HG03354 (cell line): Measurements from ENCODE around the gene RAI2.
"Not testable (repeated sequence)": the region's sequence is repeated elsewhere in the genome, so short reads cannot be mapped to it uniquely, and the experiment has no call there.

Experiments
- ATAC-seq: cut with Tn5 transposase; IDR thresholded peaks from one replicate; pipeline ENCODE4 v1.9.1; 2021; ENCODE audit warnings: mild to moderate bottlenecking; ENCODE audit not compliant: unreplicated experiment, poor library complexity, severe bottlenecking

The RAI2 gene

GRCh38 chrX:17788956-17789562, 72.0 kb downstream of the RAI2 start:
- no peak for ATAC-seq

GRCh38 chrX:17788439-17788838, 72.7 kb downstream of the RAI2 start:
- peak; percentile 57 for ATAC-seq

- no peak for ATAC-seq
Measured at GRCh38 chrX:17787557-17787956, 73.5 kb downstream of the RAI2 start.

DNA sequence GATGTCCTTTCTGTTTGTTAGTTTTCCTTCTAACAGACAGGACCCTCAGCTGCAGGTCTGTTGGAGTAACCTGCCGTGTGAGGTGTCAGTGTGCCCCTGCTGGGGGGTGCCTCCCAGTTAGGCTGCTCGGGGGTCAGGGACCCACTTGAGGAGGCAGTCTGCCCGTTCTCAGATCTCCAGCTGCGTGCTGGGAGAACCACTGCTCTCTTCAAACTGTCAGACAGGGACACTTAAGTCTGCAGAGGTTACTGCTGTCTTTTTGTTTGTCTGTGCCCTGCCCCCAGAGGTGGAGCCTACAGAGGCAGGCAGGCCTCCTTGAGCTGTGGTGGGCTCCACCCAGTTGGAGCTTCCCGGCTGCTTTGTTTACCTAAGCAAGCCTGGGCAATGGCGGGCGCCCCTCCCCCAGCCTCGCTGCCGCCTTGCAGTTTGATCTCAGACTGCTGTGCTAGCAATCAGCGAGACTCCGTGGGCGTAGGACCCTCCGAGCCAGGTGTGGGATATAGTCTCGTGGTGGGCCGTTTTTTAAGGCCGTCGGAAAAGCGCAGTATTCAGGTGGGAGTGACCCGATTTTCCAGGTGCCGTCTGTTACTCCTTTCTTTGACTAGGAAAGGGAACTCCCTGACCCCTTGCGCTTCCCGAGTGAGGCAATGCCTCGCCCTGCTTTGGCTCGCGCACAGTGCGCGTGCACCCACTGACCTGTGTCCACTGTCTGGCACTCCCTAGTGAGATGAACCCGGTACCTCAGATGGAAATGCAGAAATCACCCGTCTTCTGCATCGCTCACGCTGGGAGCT, 74.3 kb downstream of the RAI2 start:
- ATAC-seq: not testable (repeated sequence)

- no peak for ATAC-seq
Measured at GRCh38 chrX:17779434-17779833, 81.7 kb downstream of the RAI2 start.

GRCh38 chrX:17778997-17779396, 82.1 kb downstream of the RAI2 start:
- ATAC-seq: no peak

GRCh38 chrX:17774053-17774452, 87.0 kb downstream of the RAI2 start:
- no peak for ATAC-seq

GRCh38 chrX:17773221-17773876, 87.7 kb downstream of the RAI2 start:
- no peak for ATAC-seq

DNA sequence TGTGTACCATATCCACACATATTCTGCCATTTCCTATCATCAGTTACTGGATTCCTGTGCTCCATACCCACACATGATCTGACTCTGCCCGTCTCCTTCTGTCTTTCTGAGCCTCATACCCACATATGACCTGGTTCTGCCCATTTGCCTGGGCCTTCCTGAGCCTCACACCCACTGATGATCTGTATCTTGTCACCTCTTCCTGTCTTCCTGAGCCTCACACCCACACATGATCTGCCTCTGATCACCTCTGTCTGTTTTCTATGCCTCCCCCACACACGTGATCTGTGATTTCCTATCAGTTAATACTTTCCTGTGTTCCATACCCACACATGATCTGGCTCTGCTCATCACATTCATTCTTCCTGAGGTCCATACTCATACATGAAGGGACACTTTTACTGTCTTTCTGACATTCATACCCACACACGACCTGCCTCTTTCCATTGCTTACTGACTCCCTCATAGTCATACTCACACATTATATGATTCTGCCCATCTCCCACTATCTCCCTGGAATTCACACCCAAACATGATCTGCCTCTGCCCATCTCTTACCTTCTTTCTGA, 91.3 kb downstream of the RAI2 start:
- no peak for ATAC-seq

- ATAC-seq: no peak
Measured at GRCh38 chrX:17768997-17769396, 92.1 kb downstream of the RAI2 start.

GRCh38 chrX:17767734-17768133, 93.4 kb downstream of the RAI2 start:
- no peak for ATAC-seq

GRCh38 chrX:17759990-17760389, 101.1 kb downstream of the RAI2 start:
- no peak for ATAC-seq

- peak; percentile 93 for ATAC-seq
Measured at GRCh38 chrX:17758382-17758781, 102.7 kb downstream of the RAI2 start.

DNA sequence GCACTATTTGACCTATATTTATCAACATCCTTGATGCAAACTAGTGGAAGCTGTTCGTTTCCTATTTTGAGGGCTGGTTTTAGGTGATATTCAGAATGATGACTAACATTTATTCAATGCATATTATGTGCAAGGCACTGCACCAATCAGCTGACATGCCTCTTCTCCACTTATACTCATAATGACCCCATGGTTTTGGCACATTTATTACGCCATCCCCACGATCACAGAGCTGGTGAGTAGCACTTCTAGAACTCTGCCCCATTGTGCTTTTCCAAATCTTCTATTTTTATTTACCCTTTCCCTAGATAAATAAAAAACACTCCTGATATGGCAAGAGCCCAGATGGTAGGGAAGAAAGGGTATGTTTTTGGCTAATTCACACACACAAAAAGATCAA, 110.7 kb downstream of the RAI2 start:
- no peak for ATAC-seq
